Stimulated activated CD8-positive, alpha-beta memory T cell treated with anti-CD3 and anti-CD28 coated beads, Interleukin-15, amount 100 ng/mL, for 1 hour (primary cell): ENCODE measurements around the gene FEZF2.

Experiments
- DNase-seq: peaks from one replicate; pipeline ENCODE4 v3.0.0-alpha.2; 2020; ENCODE audit warnings: low read depth

The FEZF2 gene

DNA sequence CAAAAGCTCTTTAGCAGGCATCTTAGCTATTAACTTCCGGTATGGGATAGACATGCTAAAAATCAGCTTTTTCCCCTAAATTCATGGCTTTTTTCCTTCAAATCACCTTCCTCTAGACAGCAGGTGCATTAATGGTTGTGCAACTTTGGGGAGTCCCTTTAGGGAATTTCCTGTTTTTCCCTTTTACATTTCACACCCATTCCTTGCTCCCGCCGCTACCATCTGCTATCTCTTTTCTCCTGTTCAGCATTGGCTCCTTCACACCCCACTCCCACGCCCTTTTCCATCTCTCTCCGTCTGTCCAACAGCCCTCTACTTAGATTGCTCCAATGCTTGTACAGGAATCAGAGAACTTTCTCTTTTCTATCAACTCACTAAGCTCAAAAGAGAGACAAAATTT, 43.4 kb downstream of the FEZF2 start:
- DNase-seq, result no peak

DNA sequence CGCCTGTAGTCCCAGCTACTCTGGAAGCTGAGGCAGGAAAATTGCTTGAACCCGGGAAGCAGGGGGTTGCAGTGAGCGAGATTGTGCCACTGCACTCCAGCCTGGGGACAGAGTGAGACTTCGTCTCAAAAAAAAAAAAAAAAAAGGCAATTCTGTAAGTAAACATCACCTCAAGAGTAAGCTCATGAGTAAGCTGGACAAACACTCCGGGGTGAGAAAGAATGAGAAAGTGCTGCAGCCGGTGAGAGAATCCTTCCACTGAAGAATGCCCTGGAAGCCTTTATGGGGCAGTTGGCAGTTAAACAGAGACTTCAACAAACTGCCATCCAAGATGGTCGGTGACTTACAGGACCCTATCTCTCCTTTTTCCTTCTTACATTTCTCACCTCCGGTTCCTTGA, 47.5 kb downstream of the FEZF2 start:
- DNase-seq, result no peak

DNA sequence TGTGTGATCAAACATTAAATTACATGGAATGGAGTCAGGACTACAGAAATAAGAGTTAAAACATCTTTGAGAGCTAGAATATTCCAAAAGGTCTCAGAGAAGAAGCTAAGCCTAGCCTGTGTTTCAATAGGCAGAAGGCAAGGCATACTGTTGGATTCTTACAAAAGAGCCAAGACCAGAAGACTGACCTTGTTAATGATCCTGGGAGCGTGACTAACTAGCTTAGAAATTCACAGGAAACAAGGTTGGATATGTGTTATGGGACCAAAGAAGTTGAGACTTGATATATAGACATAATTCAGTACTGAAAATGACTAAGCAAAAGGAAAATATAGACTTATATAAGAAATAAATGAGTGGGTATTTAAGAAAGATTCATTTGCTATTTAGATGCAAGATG, 50.1 kb downstream of the FEZF2 start:
- DNase-seq, result no peak
